ENCODE data around the gene SLC45A1. TPM values are rescaled to one million over a fixed set of nuclear protein-coding genes. Genes with fewer than 3 reads are reported as not detected.
A peak's percentile ranks its signal among the peaks of the same experiment; 100 is the strongest.

The SLC45A1 gene
- polyA plus RNA-seq, 3 donors, result 0.21 TPM; not detected in 2

DNA sequence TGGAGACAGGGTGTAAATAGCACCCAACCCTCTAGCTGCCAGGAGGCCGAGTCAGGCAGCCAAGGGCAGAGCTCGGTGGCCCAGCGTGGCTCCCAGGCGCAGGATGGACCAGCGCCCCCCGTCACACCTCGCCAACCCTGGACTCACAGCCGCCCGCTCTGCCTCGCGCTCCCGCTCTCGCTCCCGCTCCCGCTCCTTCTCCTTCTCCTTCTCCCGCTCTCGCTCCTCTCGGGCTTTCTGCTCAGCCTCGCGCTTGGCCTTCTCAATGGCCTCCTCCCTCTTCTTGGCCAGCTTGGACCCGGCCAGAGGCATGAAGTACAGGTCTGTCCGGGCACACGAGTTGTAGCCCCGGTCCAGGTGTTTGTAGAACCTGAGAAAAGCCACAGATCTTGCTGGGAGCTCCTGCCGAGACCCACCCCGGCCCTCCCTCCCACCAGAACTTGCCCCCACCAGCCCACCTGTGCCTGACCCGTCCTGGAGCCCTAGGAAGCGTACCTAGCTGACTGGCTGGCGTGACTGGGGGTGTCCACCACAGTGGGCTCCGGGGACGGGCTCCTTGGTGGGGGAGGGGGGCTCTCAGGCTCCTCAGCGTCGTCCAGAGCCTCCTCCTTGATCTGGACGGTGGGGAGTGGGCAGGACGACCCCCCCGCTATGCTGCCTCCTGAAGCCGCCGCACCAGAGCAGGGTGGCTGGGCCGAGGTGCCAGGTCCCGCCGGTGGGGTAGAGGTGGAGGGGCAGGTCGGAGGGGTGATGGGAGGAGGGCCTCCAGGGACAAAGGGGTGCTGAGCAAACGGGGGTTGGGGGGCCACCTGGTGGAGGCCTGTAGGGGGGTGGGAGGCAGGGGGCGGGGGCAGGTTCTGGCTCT is 41.9 kb downstream of the SLC45A1 start:
- TF ChIP-seq, protein P1, sequence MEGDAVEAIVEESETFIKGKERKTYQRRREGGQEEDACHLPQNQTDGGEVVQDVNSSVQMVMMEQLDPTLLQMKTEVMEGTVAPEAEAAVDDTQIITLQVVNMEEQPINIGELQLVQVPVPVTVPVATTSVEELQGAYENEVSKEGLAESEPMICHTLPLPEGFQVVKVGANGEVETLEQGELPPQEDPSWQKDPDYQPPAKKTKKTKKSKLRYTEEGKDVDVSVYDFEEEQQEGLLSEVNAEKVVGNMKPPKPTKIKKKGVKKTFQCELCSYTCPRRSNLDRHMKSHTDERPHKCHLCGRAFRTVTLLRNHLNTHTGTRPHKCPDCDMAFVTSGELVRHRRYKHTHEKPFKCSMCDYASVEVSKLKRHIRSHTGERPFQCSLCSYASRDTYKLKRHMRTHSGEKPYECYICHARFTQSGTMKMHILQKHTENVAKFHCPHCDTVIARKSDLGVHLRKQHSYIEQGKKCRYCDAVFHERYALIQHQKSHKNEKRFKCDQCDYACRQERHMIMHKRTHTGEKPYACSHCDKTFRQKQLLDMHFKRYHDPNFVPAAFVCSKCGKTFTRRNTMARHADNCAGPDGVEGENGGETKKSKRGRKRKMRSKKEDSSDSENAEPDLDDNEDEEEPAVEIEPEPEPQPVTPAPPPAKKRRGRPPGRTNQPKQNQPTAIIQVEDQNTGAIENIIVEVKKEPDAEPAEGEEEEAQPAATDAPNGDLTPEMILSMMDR (IDR thresholded peaks at IDR 0.05), result no peak
- Histone ChIP-seq H2AFZ (ENCODE audit: insufficient read depth, low read depth, low read length, poor library complexity, severe bottlenecking) (no peak overlapping the region), H3K4me3 (replicated peaks in 1 of 3; ENCODE audit: low read depth in 2 of 3, low read length in 3 of 3) (no peak overlapping the region), H4K20me1 (ENCODE audit: insufficient read depth, low read length) (peaks cover 84% of the 10 kb centered on the region), H3K27me3 (ENCODE audit: control insufficient read depth in 2 of 2, insufficient read depth in 2 of 2, low read length in 2 of 2) (no peaks in the 10 kb centered on the region), H3K79me2 (ENCODE audit: insufficient read depth, low read length) (no peaks in the 10 kb centered on the region), H3K4me2 (replicated peaks; ENCODE audit: extremely low read depth, low read length, poor library complexity, severe bottlenecking) (no peak overlapping the region), H3K9me3 (replicated peaks in 1 of 2; ENCODE audit: control insufficient read depth in 1 of 2, insufficient read depth in 1 of 2, low read length in 2 of 2) (no peaks in the 10 kb centered on the region), H3K9ac (ENCODE audit: insufficient read depth, low read length, poor library complexity, severe bottlenecking) (no peak overlapping the region), H3K27ac (ENCODE audit: low read depth in 1 of 2, low read length in 2 of 2) (peak overlapping the region in 1 of 2 donors; percentile 5), H3K4me1 (ENCODE audit: control insufficient read depth in 1 of 2, insufficient read depth in 2 of 2, low read length in 2 of 2) (no peaks in the 10 kb centered on the region), H3K36me3 (replicated peaks in 1 of 2; ENCODE audit: control insufficient read depth in 1 of 2, insufficient read depth in 2 of 2, low read length in 2 of 2) (peaks cover 97 to 98% of the 10 kb centered on the region in 2 donors)
- Mint-ChIP-seq H3K4me1 (no peaks in the 10 kb centered on the region), H3K36me3 (peaks cover 81 to 95% of the 10 kb centered on the region in 2 donors), H3K27me3 (ENCODE audit: low read depth in 3 of 3) (peaks cover 0 to 2% (median 2%) of the 10 kb centered on the region in 3 donors), H3K27ac (peak overlapping the region in 2 of 7 donors; percentile 33 to 85), H3K9me3 (peaks cover 0 to 1% (median 0%) of the 10 kb centered on the region in 7 donors), H3K4me3 (no peak overlapping the region)
- 98% methylated on average over 36 of the region's 44 CpGs for WGBS (ENCODE audit: insufficient coverage)
- intact Hi-C loops (cut with micrococcal nuclease), result no loop called here
- no peak for DNase-seq

- no peak overlapping the region for H3K4me3 ChIP-seq (replicated peaks in 1 of 3; ENCODE audit: low read depth in 2 of 3, low read length in 3 of 3)
- H3K79me2 ChIP-seq (ENCODE audit: insufficient read depth, low read length), result peaks cover 2% of the 10 kb centered on the region
- TF ChIP-seq, protein P1 (IDR thresholded peaks at IDR 0.05), result no peak
- Mint-ChIP-seq H3K36me3 (peaks cover 81 to 95% of the 10 kb centered on the region in 2 donors), H3K4me3 (no peak overlapping the region), H3K9me3 (peaks cover 0 to 1% (median 0%) of the 10 kb centered on the region in 7 donors), H3K27me3 (ENCODE audit: low read depth in 3 of 3) (peaks cover 0 to 2% (median 2%) of the 10 kb centered on the region in 3 donors), H3K4me1 (no peaks in the 10 kb centered on the region), H3K27ac (no peak overlapping the region)
- no peaks in the 10 kb centered on the region for H3K4me1 ChIP-seq (ENCODE audit: control insufficient read depth in 1 of 2, insufficient read depth in 2 of 2, low read length in 2 of 2)
- no peak overlapping the region for H3K9ac ChIP-seq (ENCODE audit: insufficient read depth, low read length, poor library complexity, severe bottlenecking)
- H3K9me3 ChIP-seq (replicated peaks in 1 of 2; ENCODE audit: control insufficient read depth in 1 of 2, insufficient read depth in 1 of 2, low read length in 2 of 2), result no peaks in the 10 kb centered on the region
- 93% methylated on average over 23 of the region's 26 CpGs for WGBS (ENCODE audit: insufficient coverage)
- no peak for DNase-seq
- H4K20me1 ChIP-seq (ENCODE audit: insufficient read depth, low read length), result peaks cover 85% of the 10 kb centered on the region
- H3K27ac ChIP-seq (ENCODE audit: low read depth in 1 of 2, low read length in 2 of 2), result no peak overlapping the region
- no peak overlapping the region for H3K4me2 ChIP-seq (replicated peaks; ENCODE audit: extremely low read depth, low read length, poor library complexity, severe bottlenecking)
- no peak overlapping the region for H2AFZ ChIP-seq (ENCODE audit: insufficient read depth, low read depth, low read length, poor library complexity, severe bottlenecking)
- intact Hi-C loops (cut with micrococcal nuclease), result no loop called here
- peaks cover 97 to 98% of the 10 kb centered on the region in 2 donors for H3K36me3 ChIP-seq (replicated peaks in 1 of 2; ENCODE audit: control insufficient read depth in 1 of 2, insufficient read depth in 2 of 2, low read length in 2 of 2)
- H3K27me3 ChIP-seq (ENCODE audit: control insufficient read depth in 2 of 2, insufficient read depth in 2 of 2, low read length in 2 of 2), result no peaks in the 10 kb centered on the region
These were observed 42.7 kb downstream of the SLC45A1 start for GRCh38 chr1:8360493-8361197.
